ENCODE results near the gene ABCC9.

ABCC9 gene

GRCh38 chr12:21774358-21775132 lies 166.7 kb downstream of the ABCC9 start, which contains the start of gene KCNJ8:
KCNJ8 (minus strand) TSS chr12:21774706; CDS start chr12:21773616, 1,090 bp downstream.
- peak; percentile 95 for DNase-seq (ENCODE audit: low spot score)

- DNase-seq (ENCODE audit: low spot score) = peak; percentile 55
Observed at GRCh38 chr12:21773806-21774205, 167.4 kb downstream of the ABCC9 start.

GRCh38 chr12:21773263-21773741 lies 167.9 kb downstream of the ABCC9 start:
- peak; percentile 80 for DNase-seq (ENCODE audit: low spot score)

- DNase-seq (ENCODE audit: low spot score) = no peak
Observed at GRCh38 chr12:21771311-21771710, 169.9 kb downstream of the ABCC9 start.

- no peak for DNase-seq (ENCODE audit: low spot score)
Observed at GRCh38 chr12:21769307-21769706, 171.9 kb downstream of the ABCC9 start.

GRCh38 chr12:21766403-21766802 lies 174.8 kb downstream of the ABCC9 start:
- DNase-seq (ENCODE audit: low spot score) = no peak

- DNase-seq (ENCODE audit: low spot score) = no peak
Observed at GRCh38 chr12:21764950-21765349, 176.3 kb downstream of the ABCC9 start.

- no peak for DNase-seq (ENCODE audit: low spot score)
Observed at GRCh38 chr12:21764065-21764464, 177.2 kb downstream of the ABCC9 start.

- no peak for DNase-seq (ENCODE audit: low spot score)
Observed at GRCh38 chr12:21763531-21763930, 177.7 kb downstream of the ABCC9 start.

- no peak for DNase-seq (ENCODE audit: low spot score)
Observed at GRCh38 chr12:21759737-21760136, 181.5 kb downstream of the ABCC9 start.

GRCh38 chr12:21757735-21758134 lies 183.5 kb downstream of the ABCC9 start:
- DNase-seq (ENCODE audit: low spot score) = no peak

- DNase-seq (ENCODE audit: low spot score) = no peak
Observed at GRCh38 chr12:21756699-21757098, 184.5 kb downstream of the ABCC9 start.

GRCh38 chr12:21751517-21751916 lies 189.7 kb downstream of the ABCC9 start:
- no peak for DNase-seq (ENCODE audit: low spot score)

Small RNA genes lying within 50 kb of the gene (small RNA-seq; reads per million reads assigned to genes)
- 0 reads per million in 2 experiments for gene AC008250.2
